Gastrocnemius medialis (tissue), 4 donors: ENCODE data around the gene ZBED1. TPM values are rescaled to one million over a fixed set of nuclear protein-coding genes. Genes with fewer than 3 reads are reported as not detected.
"Not testable (repeated sequence)": the region's sequence is repeated elsewhere in the genome, so short reads cannot be mapped to it uniquely, and the experiment has no call there.

Experiments used
- ATAC-seq, 2 donors: fragments of 150-250 bp; one replicate each; pipeline ENCODE4 v1.9.1; 2016
- DNase-seq, 2 donors: peaks; one replicate each; pipeline ENCODE4 v3.0.0-alpha.2; 2019
- H3K27ac ChIP-seq, 4 donors: fragments of 200-600 bp; sonication (generic); 1 replicate in 1 of 4; 2 replicates in 3 of 4; pipeline ENCODE4 v1.5.1; 2016 to 2018; ENCODE audit warnings: mild to moderate bottlenecking in 2 of 4, moderate library complexity in 1 of 4
- H3K27me3 ChIP-seq, 3 donors: fragments of 200-600 bp; sonication (generic) in 2 of 3; 1 replicate in 1 of 3; 2 replicates in 2 of 3; pipeline versions ENCODE4 v1.5.1 to v1.6.0; 2016 to 2019; ENCODE audit warnings: mild to moderate bottlenecking in 1 of 3, moderate library complexity in 1 of 3
- H3K36me3 ChIP-seq, 2 donors: fragments of 200-600 bp; sonication (generic) in 1 of 2; one replicate each; pipeline ENCODE4 v1.5.1; 2017 to 2018
- H3K4me1 ChIP-seq, 2 donors: fragments of 200-600 bp; sonication (generic) in 1 of 2; one replicate each; pipeline ENCODE4 v1.5.1; 2016 to 2017; ENCODE audit warnings: mild to moderate bottlenecking in 2 of 2
- H3K4me3 ChIP-seq, 4 donors: fragments of 200-600 bp; sonication (generic) in 3 of 4; 1 replicate in 1 of 4; 2 replicates in 3 of 4; pipeline ENCODE4 v1.5.1; 2016 to 2019; ENCODE audit warnings: mild to moderate bottlenecking in 2 of 4
- H3K9me3 ChIP-seq, 3 donors: fragments of 200-600 bp; sonication (generic) in 2 of 3; 1 replicate in 1 of 3; 2 replicates in 2 of 3; pipeline ENCODE4 v1.5.1; 2016 to 2019
- CTCF ChIP-seq, 5 experiments: fragments of 450-650 bp in 3 of 5; fragments of 200-600 bp in 2 of 5; sonication (generic) in 2 of 5; IDR thresholded peaks in 4 of 5; conservative IDR thresholded peaks in 1 of 5; 1 replicate in 4 of 5; 2 replicates in 1 of 5; pipeline ENCODE4 v1.5.1; 2016 to 2019; ENCODE audit warnings: antibody characterized with exemption in 5 of 5, mild to moderate bottlenecking in 3 of 5, moderate library complexity in 3 of 5
- POLR2A ChIP-seq, 2 donors: fragments of 450-650 bp; IDR thresholded peaks; one replicate each; pipeline ENCODE4 v1.6.1; 2017; ENCODE audit warnings: antibody characterized with exemption in 2 of 2, mild to moderate bottlenecking in 2 of 2, moderate library complexity in 2 of 2
- in situ Hi-C, 4 donors: fragments of 200-750 bp; cut with MboI; loops; one replicate each; pipeline versions ENCODE4 v1.15.0 to v1.8.0; 2017; ENCODE audit warnings: low sequenced_read_pairs in 4 of 4
- intact Hi-C: fragments of 100-400 bp; cut with DNase I; formaldehyde crosslinking; loops from one replicate; pipeline ENCODE4 v1.15.1; 2023; ENCODE audit warnings: low total_unique reads
- total RNA-seq, 4 donors: library from RNA; depleted of rRNA; stranded (reverse); fragments of >200 nt; gene quantifications; one replicate each; pipeline versions ENCODE4 v1.1.0 to v1.2.3, GENCODE V29; 2016

Gene ZBED1
- total RNA-seq, 4 donors from 2014 or later = 76.8 to 191 (median 131) TPM

GRCh38 chrX:2457289-2458133 is 43.3 kb downstream of the ZBED1 start:
- in situ Hi-C loops = no loop called here
- no peak for DNase-seq
- intact Hi-C loops = no loop called here
- TF ChIP-seq CTCF (IDR thresholded peaks at IDR 0.05 in 4 of 5, conservative IDR thresholded peaks at IDR 0.05 in 1 of 5) = no peak
- TF ChIP-seq POLR2A (IDR thresholded peaks at IDR 0.05) = no peak
- no peaks in the 10 kb centered on the region for H3K36me3 ChIP-seq
- H3K4me1 ChIP-seq = no peaks in the 10 kb centered on the region
- H3K27me3 ChIP-seq = no peaks in the 10 kb centered on the region
- no peaks in the 10 kb centered on the region for H3K9me3 ChIP-seq
- no peak overlapping the region for H3K27ac ChIP-seq
- no peak for ATAC-seq
- no peak overlapping the region for H3K4me3 ChIP-seq

- H3K4me1 ChIP-seq, H3K36me3 ChIP-seq, H3K27me3 ChIP-seq, H3K4me3 ChIP-seq, H3K27ac ChIP-seq, H3K9me3 ChIP-seq, ATAC-seq, in situ Hi-C loops, intact Hi-C loops, DNase-seq: not testable (repeated sequence)
Observed at GRCh38 chrX:2456091-2456490, 44.7 kb downstream of the ZBED1 start.

GRCh38 chrX:2454620-2455019 is 46.2 kb downstream of the ZBED1 start:
- in situ Hi-C loops, H3K27me3 ChIP-seq, H3K4me1 ChIP-seq, ATAC-seq, DNase-seq, H3K27ac ChIP-seq, H3K36me3 ChIP-seq, H3K4me3 ChIP-seq, intact Hi-C loops, H3K9me3 ChIP-seq: not testable (repeated sequence)

- H3K4me1 ChIP-seq = no peaks in the 10 kb centered on the region
- no peaks in the 10 kb centered on the region for H3K27me3 ChIP-seq
- in situ Hi-C loops = no loop called here
- no peaks in the 10 kb centered on the region for H3K36me3 ChIP-seq
- TF ChIP-seq CTCF (IDR thresholded peaks at IDR 0.05 in 4 of 5, conservative IDR thresholded peaks at IDR 0.05 in 1 of 5) (no peak), POLR2A (IDR thresholded peaks at IDR 0.05) (no peak)
- DNase-seq = no peak
- no peak for ATAC-seq
- H3K9me3 ChIP-seq = no peaks in the 10 kb centered on the region
- H3K4me3 ChIP-seq = no peak overlapping the region
- intact Hi-C loops = no loop called here
- H3K27ac ChIP-seq = no peak overlapping the region
Observed at GRCh38 chrX:2452799-2453198, 48.0 kb downstream of the ZBED1 start.

- Histone ChIP-seq H3K4me1 (no peaks in the 10 kb centered on the region), H3K36me3 (no peaks in the 10 kb centered on the region), H3K9me3 (no peaks in the 10 kb centered on the region), H3K27me3 (no peaks in the 10 kb centered on the region), H3K4me3 (no peak overlapping the region), H3K27ac (no peak overlapping the region)
- ATAC-seq = no peak
- TF ChIP-seq POLR2A (IDR thresholded peaks at IDR 0.05) (no peak), CTCF (IDR thresholded peaks at IDR 0.05 in 4 of 5, conservative IDR thresholded peaks at IDR 0.05 in 1 of 5) (no peak)
- DNase-seq = no peak
- in situ Hi-C loops = no loop called here
- intact Hi-C loops = no loop called here
Observed at GRCh38 chrX:2452317-2452784, 48.4 kb downstream of the ZBED1 start.
